ENCODE results near the gene SVOP.
"Not testable (repeated sequence)": the region's sequence is repeated elsewhere in the genome, so short reads cannot be mapped to it uniquely, and the experiment has no call there.

Gene SVOP, protein sequence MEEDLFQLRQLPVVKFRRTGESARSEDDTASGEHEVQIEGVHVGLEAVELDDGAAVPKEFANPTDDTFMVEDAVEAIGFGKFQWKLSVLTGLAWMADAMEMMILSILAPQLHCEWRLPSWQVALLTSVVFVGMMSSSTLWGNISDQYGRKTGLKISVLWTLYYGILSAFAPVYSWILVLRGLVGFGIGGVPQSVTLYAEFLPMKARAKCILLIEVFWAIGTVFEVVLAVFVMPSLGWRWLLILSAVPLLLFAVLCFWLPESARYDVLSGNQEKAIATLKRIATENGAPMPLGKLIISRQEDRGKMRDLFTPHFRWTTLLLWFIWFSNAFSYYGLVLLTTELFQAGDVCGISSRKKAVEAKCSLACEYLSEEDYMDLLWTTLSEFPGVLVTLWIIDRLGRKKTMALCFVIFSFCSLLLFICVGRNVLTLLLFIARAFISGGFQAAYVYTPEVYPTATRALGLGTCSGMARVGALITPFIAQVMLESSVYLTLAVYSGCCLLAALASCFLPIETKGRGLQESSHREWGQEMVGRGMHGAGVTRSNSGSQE

DNA sequence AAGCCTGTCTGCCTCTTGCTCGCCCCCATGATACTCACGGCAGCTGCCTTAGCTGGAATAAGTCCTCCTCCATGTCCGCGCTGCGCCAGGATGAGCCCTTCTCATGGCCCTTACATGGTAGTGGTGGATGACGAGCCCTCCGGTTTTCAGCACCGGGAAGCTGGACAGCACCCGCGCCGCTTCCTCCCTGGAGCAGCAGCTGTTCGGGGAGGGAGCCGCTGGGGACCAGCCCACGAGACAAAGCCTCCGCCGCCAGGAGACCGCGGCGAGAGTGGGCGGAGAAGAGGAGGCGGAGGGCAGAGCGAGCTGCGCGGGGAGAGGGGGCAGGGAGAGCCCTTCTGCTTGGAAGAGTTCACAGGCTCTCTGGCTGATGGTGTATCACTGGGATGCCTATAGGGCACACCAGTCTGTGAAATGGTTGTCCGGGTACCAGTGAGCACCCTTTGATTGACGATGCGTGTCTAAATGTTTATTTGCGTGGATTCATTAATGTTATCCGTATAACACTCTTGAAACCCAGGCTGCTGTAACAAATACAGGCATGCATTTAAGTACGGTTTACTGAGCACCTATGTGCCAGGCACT, at the start of gene SVOP:
SVOP (minus strand) TSS at position 273 of the 585 bp plus-strand sequence; CDS start at position 73, 200 bp downstream.
- DNase-seq (ENCODE audit: low read depth) = no peak

GRCh38 chr12:109069307-109070271, 48.7 kb upstream of the SVOP start:
- no peak for DNase-seq (ENCODE audit: low read depth)

DNA sequence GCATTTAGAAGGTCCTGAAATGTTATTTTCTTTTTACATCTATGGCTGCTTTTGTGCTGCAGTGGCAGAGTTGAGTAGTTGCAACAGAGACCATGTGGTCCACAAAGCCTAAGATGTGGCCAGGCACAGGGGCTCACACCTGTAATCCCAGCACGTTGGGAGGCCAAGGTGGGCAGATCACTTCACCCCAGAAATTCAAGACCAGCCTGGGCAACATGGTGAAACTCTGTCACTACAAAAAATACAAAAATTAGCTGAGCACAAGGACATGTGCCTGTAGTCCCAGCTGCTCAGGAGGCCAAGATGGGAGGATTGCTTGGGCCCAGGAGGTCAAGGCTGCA, 45.0 kb upstream of the SVOP start:
- no peak for DNase-seq (ENCODE audit: low read depth)

DNA sequence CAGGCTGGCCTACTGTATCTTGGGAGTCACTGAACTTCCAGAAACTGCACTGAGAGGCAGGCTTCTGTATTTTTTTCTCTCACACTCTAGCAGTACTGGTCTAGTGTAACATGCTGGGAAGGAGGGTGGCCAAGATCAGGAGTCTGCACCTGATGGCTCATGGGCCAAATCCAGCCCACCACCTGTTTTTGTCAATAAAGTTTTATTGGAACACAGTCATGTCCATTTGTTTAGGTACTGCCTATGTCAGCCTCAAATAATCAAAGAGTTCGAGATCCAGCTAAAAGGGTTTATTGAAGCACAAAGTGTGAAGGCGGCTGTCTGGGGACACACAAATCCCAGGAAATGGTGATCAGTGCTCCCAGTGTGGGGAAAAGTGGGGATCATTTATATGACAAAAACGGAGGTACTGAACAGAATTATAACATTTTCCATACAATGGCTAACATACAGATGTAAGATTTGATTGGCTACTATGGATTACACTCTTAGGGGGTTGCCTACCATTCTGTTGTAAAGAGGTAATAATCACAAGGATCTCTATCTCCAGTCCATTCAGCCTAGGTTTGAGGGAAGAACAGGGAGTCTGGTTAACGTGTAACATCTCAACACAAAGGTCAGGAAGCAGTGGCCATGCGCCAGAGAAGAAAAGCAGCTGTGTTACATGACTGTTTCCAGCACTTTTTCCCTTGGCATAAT, 44.4 kb upstream of the SVOP start:
- DNase-seq (ENCODE audit: low read depth) = no peak

DNA sequence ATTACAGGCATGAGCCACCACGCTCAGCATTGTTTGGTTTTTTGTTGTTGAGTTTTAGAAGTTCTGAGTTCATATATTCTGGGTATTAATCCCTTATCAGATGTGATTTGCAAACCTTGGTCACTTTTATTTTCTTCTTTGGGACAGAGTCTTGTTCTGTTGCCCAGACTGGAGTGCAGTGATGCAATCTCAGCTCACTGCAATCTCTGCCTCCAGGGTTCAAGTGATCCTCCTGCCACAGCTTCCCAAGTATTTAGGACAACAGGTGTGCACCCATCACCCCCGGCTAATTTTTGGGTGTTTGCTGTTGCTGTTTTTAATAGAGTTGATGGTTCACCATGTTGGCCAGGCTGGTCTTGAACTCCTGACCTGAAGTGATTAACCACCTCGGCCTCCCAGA, 43.3 kb upstream of the SVOP start:
- DNase-seq (ENCODE audit: low read depth) = no peak

- no peak for DNase-seq (ENCODE audit: low read depth)
These were observed 37.9 kb upstream of the SVOP start for GRCh38 chr12:109058773-109059172.

DNA sequence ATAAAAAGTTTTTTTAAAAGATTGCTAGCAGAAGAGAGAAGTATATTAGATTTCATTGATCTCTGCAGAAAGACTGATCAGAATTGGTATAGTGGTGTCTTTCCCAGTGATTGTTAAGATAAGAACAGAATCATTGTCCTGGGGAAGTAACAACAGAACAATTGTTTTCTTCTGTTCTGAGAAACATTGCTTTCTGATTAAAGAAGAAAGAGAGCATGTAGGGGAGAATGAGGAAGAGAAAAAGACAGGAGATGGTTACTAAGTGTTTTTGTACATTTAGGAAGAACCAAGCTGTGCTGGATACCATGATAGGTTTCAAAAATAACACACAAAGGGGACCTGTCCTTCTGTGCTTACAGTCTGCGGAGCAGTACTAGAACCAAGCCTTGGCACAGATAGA, 36.5 kb upstream of the SVOP start:
- no peak for DNase-seq (ENCODE audit: low read depth)

DNA sequence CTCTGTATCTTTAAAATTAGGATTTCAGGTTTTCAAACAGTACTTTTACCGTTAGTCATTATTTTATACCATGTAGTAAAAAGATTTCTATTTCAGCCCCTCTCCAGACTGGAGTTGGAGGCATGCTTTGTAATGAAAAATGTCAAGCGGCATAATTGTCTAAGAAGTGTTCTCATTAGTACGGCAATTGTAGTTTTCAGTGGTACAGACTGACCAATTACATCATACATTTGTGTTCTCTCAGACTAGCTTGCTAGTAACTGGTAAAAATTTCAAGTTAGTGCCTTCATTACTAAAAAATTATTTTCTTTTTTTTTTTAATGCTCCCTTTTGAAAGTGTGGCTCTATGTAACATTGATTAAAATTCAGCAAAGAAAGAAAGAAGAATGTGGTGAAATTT, 36.0 kb upstream of the SVOP start:
- no peak for DNase-seq (ENCODE audit: low read depth)

DNA sequence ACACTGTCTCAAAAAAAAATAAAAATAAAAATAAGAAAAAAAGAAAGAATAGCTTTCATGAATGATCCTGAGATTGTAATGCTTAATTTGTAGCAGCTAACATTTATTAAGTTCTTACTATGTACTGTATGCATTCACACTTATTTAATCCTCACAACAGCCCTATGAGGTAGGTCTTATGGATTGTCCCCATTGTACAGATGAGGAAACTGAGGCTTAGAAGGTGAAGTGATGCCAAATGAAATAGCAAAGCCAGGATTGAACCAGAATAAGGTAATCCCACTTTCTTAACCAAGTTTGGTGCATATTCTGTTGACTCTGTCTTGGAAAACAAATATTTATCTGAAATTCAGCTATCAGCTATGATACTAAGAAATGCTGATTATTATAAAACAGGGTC, 33.7 kb upstream of the SVOP start:
- DNase-seq (ENCODE audit: low read depth) = no peak

- not testable (repeated sequence) for DNase-seq (ENCODE audit: low read depth)
These were observed 33.3 kb upstream of the SVOP start for GRCh38 chr12:109054124-109054513.

DNA sequence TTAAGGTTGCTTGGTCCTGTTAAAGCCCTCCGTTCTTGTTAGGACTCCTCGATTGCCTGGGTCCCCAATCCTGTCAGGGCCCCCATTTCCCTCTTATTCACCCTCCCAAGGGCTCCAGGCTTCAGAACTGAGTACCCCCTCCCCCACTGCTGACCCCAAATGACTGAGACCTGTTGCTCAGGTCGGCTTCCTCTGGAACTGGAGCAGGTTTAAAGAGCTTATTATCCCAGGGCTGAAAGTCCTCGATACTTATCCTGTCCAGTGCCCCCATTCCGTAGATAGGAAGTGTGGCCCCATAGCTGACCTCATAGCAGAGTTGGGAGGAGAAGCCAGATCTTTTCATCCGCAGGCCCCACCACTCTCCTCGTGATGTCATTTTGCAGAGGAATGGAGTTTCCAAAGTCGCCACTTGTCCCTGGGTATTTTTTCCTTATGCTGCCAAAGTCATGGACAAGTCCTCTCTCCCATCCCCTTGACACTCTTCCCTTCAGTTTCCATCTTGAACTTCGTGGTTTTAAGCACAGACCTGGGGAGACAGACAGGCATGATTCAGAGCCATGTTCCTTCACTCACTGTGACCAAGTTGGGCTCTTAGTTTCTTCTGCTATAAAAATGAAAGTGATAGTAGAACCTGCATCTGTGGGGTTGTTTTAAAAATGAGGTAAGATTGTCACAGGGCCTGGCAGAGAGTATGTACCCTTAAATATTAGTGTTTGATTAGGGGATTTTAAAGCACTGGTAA, 32.7 kb upstream of the SVOP start:
- DNase-seq (ENCODE audit: low read depth) = no peak

GRCh38 chr12:109052414-109053323, 31.8 kb upstream of the SVOP start, which contains the start of gene USP30:
USP30 (plus strand) TSS chr12:109052576; CDS start chr12:109052679, 103 bp downstream.
- peak; percentile 79 for DNase-seq (ENCODE audit: low read depth)

DNA sequence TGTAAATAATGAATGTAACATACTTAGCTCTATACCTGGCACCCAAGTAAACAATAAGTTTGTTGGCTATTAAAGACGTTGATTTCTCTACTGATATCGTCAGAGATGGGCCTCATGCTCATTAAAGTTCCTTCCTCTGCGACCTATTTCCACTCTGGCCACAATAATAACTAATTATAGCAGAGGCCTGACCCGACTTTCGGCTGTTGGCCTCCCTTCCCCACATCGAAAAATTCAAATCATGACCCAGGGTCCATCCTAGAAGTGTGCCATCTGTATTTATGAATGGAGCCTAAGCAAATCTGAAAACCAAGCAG, 31.2 kb upstream of the SVOP start:
- DNase-seq (ENCODE audit: low read depth) = no peak

GRCh38 chr12:109049794-109050193, 28.9 kb upstream of the SVOP start:
- not testable (repeated sequence) for DNase-seq (ENCODE audit: low read depth)

DNA sequence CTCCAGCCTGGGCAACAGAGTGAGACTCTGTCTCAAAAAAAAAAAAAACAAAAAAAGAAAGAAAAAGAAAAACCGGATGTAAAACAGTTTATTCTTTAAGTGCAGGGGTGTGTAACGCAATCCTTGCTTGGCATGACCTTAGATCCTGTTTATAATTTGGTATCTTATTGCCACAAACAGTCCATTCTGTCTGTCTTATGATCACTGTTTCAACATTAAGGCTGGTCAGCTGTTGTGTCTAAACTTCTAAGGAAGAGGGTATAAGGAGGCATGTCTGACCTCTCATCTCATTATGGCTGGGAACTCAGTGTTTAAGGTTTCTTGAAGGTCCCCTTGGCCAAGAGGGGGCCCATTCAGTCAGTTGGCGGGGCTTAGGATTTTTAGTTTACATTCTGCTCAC, 27.8 kb upstream of the SVOP start:
- DNase-seq (ENCODE audit: low read depth) = not testable (repeated sequence)

DNA sequence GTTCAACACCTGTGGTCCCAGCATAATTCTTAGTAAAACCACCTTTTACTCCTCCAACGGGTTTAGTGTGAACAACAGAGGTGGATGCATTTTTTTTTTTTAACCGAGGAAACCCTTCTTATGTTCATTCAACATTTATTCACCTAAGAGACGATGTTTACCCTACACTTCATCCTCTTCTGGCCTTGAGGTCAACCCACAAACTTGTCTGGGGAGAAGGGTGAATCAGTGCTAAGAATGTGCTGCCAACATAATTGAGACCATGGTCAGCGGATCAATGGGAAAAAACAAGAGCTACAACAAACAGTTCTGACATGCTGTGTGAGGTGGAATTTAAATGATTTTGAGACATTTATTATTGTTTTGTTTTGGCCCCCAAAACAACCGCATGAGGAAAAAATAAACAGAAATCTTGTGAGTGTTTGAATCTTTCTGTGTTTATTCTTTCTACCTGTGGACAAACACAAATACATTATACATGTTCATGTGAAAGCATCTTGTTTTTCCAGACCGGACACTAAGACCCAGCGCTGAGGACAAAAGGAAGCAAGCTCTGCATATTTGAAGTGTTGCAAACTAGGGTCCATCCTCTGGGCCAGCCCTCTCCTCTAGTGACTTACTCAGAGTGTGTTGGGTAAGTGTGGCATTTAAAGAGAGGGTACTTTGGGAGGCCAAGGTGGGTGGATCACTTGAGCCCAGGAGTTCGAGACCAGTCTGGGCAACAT, 26.4 kb upstream of the SVOP start:
- DNase-seq (ENCODE audit: low read depth) = no peak

- DNase-seq (ENCODE audit: low read depth) = no peak
These were observed 23.4 kb upstream of the SVOP start for GRCh38 chr12:109044241-109044640.

GRCh38 chr12:109036975-109037374, 16.1 kb upstream of the SVOP start:
- no peak for DNase-seq (ENCODE audit: low read depth)

Data from activated gamma-delta T cell treated with anti-CD3 and anti-CD28 coated beads, Interleukin-2, amount 50 U/mL, for 16 hours (primary cell).